ENCODE data around the gene FRMPD4. TPM values are rescaled to one million over a fixed set of nuclear protein-coding genes. Genes with fewer than 3 reads are reported as not detected.

Gene FRMPD4
- total RNA-seq, 1 experiment from 2014 or later, result 0.24 TPM

- DNase-seq (ENCODE audit: low read depth), result no peak
These were observed 229.0 kb downstream of the FRMPD4 start for GRCh38 chrX:12367254-12367653.

GRCh38 chrX:12370497-12370986 is 232.3 kb downstream of the FRMPD4 start:
- peak; percentile 83 for DNase-seq (ENCODE audit: low read depth)

- DNase-seq (ENCODE audit: low read depth), result peak; percentile 59
These were observed 233.8 kb downstream of the FRMPD4 start for GRCh38 chrX:12372111-12372510.

GRCh38 chrX:12374286-12374685 is 236.0 kb downstream of the FRMPD4 start:
- DNase-seq (ENCODE audit: low read depth), result no peak

DNA sequence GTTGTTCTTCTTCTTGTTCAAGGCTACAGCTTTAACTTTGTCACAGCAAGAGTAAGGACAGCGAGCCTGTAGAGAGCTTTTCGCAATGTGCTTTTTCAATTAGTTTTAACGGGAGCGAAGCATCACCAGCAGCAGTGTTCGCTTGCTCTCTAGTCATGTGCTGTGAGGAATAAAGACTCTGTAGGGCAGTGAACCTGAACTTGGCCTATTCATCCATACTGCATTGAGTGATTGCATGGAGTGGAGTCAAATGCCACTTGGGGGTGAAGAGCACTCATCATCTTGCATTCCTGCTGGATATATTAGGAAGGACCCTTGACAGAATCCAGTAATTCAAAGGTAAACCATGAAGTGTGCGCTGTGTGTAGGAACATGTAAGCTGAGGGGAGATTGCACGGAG is 240.0 kb downstream of the FRMPD4 start:
- DNase-seq (ENCODE audit: low read depth), result no peak

DNA sequence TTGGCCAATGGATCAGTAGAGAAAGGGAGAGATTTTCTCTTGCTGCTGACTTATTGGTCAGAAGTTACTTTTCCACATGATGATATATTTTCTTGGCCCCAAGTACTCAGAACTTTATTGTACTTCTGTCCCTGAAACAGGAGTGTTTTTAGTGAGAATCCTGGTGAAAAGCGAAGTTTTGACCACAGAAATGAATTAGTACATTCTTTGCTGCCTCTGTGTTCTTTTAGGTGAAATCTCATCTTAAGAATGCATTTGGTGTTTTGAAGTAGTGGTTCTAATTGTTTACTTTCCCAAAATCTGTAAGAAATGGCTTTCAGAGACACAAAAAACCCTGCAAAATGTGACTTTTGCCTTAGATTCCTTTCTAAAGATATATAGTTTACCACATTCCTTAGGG is 240.4 kb downstream of the FRMPD4 start:
- DNase-seq (ENCODE audit: low read depth), result no peak

GRCh38 chrX:12379671-12380070 is 241.4 kb downstream of the FRMPD4 start:
- DNase-seq (ENCODE audit: low read depth), result no peak

GRCh38 chrX:12383196-12383595 is 244.9 kb downstream of the FRMPD4 start:
- no peak for DNase-seq (ENCODE audit: low read depth)

- DNase-seq (ENCODE audit: low read depth), result peak; percentile 34
These were observed 252.0 kb downstream of the FRMPD4 start for GRCh38 chrX:12390301-12390700.

DNA sequence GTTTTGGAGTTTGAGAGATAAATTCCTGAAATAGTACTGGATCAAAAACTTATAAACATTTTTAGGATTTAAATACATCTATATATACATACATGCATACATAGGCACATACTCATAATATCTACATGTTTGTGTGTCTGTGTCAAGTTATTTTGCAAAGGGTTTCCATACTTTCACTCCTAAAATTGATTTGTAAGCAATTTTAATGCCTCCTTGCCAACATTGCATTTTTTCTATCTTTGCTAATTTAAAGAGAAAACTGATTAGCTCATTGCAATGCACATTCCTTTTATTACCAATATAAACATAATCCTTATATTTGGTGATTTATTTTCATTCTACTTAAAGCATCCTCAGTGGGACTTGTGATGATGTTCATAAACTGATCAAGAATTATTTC is 258.3 kb downstream of the FRMPD4 start:
- DNase-seq (ENCODE audit: low read depth), result no peak

DNA sequence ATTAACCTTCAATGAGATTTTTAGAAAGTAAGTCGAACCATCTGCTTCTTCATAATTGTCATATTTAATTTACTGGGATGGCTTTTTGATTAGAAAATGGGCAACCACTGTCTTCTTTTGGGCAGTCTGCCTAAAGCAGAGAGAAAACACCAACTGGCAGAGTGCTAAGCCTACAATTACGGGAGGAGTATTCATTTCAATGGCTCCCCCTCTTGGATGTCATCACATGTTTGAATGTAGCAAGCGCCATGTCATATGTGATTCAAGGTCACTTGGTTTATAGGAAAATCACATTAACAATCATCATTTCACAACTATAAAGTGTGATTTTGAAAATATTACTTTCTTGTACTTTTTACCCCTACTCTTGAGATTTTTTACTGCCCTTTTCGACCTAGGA is 261.9 kb downstream of the FRMPD4 start:
- no peak for DNase-seq (ENCODE audit: low read depth)

DNA sequence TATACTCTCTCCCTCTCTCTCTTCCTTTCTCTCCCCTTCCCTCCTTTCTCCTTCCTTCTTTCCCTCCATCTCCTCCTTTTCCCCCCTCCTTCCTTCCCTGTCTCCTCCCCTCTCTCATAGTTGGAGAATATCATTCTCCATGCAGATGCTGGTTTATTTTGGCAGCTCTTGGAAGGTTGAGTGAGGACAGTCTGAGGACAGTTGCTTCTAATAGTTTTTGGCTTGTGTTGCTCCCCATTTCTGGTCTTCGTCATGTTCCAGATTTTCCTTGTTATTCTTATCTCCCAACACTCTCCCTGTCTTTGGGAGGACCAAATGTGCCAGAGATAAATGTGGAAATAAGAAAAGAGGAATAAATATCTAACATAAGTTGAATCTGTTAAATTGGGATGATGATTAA is 263.0 kb downstream of the FRMPD4 start:
- no peak for DNase-seq (ENCODE audit: low read depth)

DNA sequence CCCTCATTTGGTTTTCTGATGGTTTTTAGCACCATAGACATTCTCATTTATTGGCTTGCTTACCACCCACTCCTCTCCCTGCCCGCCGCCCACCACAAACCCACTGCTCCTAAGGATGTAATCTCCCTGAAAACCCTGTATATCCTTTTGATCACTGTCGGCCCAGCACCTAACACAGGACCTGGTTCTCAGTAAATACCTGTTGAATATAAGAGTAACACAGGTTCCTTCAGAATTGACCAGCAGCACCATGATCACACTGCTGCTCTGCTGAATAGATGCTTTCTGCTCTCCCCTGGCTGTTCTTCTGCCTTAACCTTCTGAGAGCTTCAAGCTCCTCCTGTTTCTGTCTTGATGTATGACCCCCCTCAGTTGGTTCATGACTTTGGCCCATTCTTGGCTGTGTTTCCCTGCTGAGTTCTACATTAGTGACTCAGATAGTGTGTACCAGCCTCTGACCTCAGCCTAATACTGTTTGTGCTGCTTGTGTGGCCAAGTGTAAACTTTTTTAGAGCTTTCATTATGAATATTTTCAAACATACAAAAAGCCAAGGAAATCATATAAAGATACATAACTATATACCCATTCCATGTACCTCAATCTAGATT is 265.3 kb downstream of the FRMPD4 start:
- peak; percentile 4 for DNase-seq (ENCODE audit: low read depth)

- no peak for DNase-seq (ENCODE audit: low read depth)
These were observed 267.0 kb downstream of the FRMPD4 start for GRCh38 chrX:12405306-12405705.

GRCh38 chrX:12410523-12410922 is 272.2 kb downstream of the FRMPD4 start:
- no peak for DNase-seq (ENCODE audit: low read depth)

DNA sequence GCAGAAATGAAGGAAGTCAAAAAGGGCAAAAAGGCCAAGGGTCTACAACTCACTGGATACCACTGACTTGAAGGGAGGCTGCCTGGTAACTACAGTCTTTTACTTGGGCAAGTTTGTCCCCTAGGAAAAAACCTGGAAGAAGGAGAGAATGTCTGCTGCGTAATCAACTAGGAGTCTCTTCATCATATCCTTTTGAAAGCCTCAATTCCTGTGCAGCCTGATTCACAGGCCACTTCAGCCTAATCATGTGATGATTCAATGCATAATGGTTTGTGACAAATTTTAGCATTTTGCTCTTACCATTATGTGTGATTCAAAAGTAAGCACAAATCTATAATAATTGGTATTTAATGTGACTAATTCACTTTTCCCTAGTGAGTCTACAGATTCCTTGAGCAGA is 273.6 kb downstream of the FRMPD4 start:
- no peak for DNase-seq (ENCODE audit: low read depth)

- no peak for DNase-seq (ENCODE audit: low read depth)
These were observed 274.3 kb downstream of the FRMPD4 start for GRCh38 chrX:12412561-12412960.

DNA sequence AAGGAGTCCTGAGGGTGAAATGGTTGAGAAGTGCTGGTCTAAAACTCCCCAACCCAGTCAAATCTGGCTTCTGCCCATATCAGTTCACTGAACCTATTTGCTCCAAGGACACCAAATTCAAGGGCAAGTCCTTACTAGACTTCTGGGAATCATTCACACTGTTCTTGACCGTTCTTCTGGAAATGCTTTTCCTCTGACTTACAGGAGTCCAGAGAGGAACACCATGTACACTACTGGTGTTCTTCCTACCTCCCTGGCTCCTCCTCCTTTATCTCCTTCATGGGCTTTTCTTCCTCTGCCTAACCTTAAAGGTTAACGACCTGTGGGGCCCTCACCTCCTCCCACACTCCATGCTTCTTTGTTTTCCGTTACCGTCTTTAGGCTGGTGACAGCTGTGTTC is 281.3 kb downstream of the FRMPD4 start:
- no peak for DNase-seq (ENCODE audit: low read depth)

GRCh38 chrX:12421918-12422317 is 283.6 kb downstream of the FRMPD4 start:
- no peak for DNase-seq (ENCODE audit: low read depth)

- DNase-seq (ENCODE audit: low read depth), result no peak
These were observed 285.1 kb downstream of the FRMPD4 start for GRCh38 chrX:12423346-12423745.

GRCh38 chrX:12425496-12425895 is 287.2 kb downstream of the FRMPD4 start:
- DNase-seq (ENCODE audit: low read depth), result no peak

DNA sequence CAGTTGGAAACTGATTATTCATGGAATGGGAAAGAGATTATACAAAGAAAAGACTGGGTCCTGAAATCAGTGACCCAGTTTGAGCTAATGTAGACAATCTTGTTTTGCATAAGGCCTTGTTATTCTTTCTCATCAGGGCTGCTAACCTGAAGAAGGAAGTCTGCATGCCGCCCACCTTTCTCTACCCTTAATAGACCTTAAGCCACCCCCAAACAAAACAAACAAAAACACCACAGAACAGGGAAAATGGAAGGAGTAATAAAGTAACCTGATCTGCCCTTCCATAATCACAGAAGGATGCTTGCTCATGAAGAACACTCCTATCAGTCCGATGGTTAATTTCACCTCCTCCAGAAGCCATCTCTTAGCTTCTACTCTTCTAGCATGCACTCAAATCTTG is 288.1 kb downstream of the FRMPD4 start:
- DNase-seq (ENCODE audit: low read depth), result no peak

DNA sequence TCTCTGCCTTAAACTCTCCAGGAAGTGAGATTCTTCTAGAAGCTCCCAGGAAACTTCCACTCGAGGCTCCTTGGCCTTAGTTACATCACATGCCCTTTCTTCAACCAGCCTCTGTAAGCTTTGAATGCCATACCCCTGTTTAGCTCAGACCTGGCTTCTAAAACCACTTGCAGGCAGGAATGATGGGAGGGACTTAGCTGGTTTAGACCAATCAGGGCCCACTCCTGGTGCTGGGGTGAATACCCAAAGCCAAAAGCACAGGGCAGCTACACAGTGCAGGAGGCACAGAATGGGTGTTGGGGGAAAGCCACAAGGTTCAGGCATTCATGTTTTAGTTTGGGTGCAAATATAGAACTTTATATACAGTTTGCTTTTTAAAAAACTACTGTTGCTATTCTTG is 296.2 kb downstream of the FRMPD4 start:
- no peak for DNase-seq (ENCODE audit: low read depth)

- DNase-seq (ENCODE audit: low read depth), result peak; percentile 47
These were observed 301.1 kb downstream of the FRMPD4 start for GRCh38 chrX:12439416-12439815.
